Adrenal gland (tissue), 5 donors: ENCODE data around the gene XPOT.

Experiments used
- CTCF ChIP-seq, 6 experiments: fragments of 450-650 bp in 4 of 6; fragments of 200-600 bp in 2 of 6; sonication (generic) in 1 of 6; IDR thresholded peaks; 1 replicate in 5 of 6; 2 replicates in 1 of 6; pipeline versions ENCODE4 v1.5.1 to v1.8.0; 2016 to 2021; ENCODE audit warnings: antibody characterized with exemption in 6 of 6, mild to moderate bottlenecking in 2 of 6, moderate library complexity in 1 of 6
- POLR2A ChIP-seq, 2 donors: fragments of 450-650 bp; IDR thresholded peaks; one replicate each; pipeline ENCODE4 v1.6.1; 2017; ENCODE audit warnings: antibody characterized with exemption in 2 of 2, mild to moderate bottlenecking in 2 of 2, moderate library complexity in 1 of 2
- donor health status: DM: no; HTN: no; CAD: no.

GRCh38 chr12:64470495-64470894 is 66.3 kb downstream of the XPOT start:
- no peak for TF ChIP-seq CTCF (IDR thresholded peaks at IDR 0.05)
- TF ChIP-seq POLR2A (IDR thresholded peaks at IDR 0.05) = peak in 1 of 2 donors; percentile 10
